Globus pallidus (tissue), 1 donor: ENCODE measurements around the gene TMEM117.
"Not testable (repeated sequence)": the region's sequence is repeated elsewhere in the genome, so short reads cannot be mapped to it uniquely, and the experiment has no call there.

Experiments
- DNase-seq: peaks from one replicate; pipeline ENCODE4 v3.0.0-alpha.2; 2015; ENCODE audit warnings: low spot score

The TMEM117 gene

DNA sequence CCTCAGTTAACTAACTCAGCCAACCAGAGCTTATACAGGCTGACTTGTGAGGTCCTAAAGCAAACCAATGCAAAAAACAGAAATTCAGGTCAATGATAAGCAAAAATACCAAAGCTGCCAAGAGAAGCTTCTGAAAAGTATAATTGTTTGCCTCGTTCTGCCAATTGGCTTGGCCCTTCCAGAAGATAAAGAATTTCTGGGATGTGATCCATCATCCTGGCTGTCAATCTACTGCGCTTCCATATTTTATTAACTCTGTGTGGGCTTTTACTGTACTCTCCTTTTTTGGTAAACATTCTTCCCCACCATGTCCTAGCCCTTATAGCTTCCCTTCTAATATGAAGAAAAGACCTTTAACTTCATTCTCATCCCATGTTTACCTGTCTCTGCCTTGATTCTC is 387.9 kb downstream of the TMEM117 start:
- no peak for DNase-seq

DNA sequence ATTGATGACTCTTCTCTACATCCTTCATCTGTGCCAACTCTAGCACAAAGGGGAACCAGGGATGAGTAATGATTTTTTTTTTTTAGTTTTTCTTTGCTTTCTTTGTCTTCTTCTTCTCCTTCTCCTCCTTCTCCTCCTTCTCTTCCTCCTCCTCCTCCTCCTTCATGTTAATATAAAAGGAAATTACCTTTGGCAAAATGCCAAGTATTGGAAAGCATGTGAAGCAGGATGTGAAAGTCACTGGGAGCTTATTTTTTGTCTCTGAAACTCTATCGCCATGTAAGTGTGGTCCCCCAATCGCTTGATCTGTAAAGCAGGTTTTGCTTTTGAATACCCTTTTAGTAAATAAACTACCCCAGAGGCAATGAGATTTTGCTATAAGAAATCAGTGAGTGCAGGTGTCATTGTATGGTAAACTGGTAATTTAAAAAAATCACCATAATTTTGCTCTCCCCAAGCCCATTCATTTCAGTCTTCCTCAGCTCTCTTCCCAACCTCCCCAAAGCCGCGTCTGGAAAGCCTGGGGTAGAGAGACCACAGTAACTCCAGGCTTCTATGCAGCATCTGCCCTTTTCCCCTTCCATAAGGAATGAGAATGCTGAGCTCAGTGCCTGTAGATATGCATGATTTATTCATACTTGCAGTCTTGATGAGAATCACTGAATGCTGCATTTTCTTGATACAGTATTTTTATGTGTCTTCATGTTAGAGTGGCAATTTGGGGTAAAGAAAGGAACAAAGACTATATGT is 388.7 kb downstream of the TMEM117 start:
- no peak for DNase-seq

DNA sequence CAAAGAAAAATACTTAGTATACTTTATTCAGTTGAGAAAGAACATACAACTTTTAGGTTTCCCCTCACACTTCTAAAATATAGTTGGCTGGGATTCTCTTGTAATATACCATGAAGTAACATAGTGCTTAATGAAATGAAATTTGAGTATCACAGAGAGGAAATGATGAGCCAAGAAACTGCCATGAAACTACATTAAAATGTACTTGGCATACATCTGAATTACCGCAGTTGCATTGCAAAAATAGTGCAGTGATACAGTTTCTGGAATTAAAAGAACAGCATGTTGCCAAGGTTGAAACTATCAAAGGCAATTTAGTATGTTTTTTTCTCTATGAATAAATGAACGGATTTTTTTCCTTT is 389.2 kb downstream of the TMEM117 start:
- no peak for DNase-seq

DNA sequence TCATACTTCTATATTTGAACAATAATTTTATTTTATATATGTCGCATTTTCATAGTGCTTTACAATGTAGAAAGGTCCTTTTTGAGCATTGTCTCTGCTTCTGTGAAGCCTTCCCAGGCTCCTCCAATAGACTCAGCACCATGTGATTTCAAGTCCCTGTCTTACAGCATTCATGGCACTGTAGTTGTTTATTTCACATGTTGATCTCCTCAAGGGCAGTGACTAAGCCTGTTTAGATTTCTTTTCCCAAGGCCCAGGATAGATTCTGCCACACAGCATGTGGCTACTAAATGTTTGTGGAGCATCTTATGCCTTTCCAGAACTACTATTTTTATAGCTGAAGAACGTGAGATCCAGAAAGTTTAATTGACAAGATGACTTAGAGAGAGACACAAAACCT is 391.7 kb downstream of the TMEM117 start:
- DNase-seq = no peak

DNA sequence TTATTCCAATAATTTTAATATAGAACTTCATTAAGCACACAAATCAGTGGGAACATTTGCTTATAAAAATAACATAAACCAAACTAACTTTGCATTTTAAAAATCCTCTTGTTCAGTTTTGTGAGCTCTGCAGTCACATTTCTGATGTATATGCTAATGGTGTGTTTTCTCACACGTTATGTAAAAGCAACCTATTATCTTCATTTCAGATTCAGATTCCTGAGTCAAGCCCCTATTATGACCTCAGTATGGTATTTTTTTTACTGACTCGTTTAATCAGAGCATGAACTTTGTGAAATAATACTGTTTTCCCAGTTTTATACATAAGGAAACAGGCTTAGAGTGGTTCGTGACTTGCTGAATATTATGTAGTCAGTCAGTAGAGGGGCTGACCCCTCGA is 394.0 kb downstream of the TMEM117 start:
- DNase-seq = no peak

DNA sequence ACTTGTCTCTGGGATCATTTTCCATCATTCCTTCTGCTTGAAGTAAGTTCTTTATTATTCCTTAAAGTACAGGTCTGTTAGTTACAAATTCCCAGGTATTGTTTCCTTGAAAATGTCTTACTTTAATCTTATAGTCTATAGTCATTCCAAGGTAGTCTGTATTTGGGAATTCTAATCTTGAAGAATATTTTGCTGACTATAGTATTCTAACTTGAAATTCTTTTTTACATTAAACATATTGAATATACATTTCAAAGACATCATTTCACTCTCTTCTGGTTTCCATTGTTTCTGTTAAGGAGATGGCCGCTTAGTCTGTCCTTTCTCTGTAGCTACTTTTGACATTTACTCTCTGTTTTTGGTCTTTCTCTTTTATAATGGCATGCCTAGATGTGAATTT is 399.8 kb downstream of the TMEM117 start:
- no peak for DNase-seq

DNA sequence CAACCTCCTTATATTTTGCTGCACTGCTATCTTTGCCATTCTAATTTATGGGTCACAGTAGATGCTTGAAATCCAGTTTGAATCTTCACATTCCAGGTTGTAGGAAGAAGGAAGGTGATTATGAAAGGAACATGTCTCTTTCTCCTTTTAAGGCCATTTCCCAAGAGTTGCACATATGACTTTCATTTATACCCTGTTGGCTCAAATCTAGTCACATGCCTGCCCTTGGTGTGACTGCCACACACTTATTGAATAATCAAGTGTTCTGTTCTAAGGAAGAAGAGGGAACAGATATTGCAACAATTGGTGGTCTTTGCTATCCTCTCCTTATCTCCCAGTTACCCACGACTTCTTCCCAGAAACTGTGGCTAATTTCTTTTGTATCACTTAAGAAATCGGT is 404.3 kb downstream of the TMEM117 start:
- no peak for DNase-seq

DNA sequence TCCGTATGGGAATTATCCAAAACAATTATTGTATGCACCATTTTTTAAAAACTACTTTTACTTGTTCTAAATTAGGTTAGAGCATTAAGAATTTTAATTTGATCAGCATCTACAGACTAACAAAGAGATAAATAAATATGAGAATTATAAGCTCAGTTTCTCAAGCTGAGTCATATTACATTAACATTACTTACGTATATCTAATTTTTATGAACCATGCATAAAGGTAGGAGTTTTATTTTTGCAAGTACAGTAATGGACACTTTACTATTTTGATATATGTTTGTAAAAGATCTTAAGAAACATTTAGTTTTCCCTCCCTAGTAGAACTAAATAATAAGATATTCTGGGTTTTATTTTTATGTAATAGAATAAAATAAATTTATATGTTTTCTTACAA is 410.1 kb downstream of the TMEM117 start:
- DNase-seq = no peak

DNA sequence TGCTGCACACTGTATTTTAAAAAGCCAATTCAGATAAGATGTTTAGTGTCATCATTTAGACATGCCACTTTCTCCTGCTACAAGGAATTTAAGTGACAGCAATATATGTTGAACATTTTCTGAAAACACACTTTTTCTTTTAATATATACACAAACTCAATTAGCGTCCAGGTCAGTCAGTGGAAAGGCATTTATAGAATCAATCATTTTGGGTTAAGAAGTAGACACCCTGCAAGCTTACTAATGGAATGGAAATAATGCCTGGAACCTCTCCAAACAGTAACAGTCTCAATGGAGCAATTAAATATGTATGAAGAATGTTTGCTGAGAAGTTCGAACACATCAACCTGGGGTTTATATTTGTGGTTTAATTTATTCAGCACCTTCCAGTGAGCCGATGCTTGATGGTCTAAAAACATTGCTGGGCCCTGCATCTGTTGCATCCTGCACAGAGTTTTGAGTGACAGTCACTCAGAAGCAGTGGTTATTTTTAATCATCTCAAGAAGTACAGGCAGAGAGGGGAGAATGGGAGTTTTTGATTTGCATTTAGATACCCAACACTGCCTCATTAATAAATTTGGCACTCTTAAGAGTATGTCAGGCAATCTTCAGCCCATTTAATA is 410.7 kb downstream of the TMEM117 start:
- no peak for DNase-seq

DNA sequence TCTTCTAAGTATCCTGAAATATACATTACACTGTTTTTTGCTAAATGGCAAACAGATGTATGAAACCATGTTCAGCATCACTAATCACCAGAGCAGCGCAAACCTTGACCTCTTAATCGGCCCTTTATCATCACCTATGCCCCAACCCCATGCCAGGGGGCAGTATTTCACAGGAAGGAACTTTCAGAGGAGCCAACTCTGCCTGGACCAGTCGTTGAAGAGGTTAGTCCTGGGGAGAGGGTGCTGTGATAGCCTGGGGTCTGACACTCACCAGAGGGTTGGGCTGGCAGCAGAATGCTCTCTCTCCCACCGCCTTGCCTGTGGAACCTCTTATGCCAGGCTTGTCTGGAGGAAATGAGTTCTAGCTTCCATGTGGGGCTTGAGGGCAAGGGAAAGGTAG is 411.7 kb downstream of the TMEM117 start:
- no peak for DNase-seq

DNA sequence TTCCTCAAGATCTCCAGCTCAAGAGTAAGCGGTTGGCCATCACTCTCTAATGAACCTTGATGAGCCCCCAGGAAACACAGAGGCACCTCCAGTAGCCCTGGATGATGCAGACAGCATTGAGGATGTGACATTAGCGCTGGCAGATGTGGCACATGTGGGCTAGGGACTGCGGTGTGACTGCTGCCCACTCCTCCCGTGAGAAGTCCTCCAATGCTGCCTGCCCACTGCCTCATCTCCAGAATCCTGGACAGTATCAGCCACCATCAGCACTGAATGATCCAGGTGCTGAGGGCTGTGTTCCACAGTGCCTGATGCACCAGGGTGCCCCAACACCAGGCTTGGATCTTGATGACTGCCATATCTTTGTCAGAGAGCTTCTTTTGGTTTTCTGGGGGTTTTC is 412.6 kb downstream of the TMEM117 start:
- no peak for DNase-seq

DNA sequence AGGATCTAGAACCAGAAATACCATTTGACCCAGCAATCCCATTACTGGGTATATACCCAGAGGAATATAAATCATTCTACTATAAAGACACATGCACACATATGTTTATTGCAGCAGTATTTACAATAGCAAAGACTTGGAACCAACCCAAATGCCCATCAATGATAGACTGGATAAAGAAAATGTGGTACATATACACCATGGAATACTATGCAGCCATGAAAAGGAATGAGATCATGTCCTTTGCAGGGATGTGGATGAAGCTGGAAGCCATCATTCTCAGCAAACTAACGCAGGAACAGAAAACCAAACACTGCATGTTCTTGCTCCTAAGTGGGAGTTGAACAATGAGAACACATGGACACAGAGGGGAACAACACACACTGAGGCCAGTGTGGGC is 414.6 kb downstream of the TMEM117 start:
- not testable (repeated sequence) for DNase-seq

DNA sequence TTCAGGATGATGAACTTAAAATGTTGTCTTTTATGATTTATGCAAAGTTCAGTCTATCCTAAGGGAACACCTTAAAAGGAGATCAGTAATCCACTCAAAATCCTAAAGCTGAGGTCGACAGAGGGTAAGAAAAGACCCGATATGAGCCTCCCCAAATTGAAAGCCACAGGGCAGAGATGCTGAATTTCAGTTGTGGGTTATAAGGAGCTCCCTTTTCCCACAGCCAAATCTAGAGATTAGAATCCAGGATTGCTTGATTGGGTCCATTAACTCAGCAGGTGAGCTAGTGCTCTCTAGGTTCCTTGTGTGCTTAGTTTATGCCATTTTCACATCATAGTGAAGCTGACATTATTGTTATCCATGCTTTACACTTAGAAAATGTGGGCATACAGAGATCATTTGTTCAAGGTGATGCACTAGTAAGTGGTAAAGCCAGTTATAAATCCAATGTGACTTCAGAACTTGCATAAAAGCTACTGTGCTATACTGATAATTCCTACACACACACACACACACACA is 417.5 kb downstream of the TMEM117 start:
- no peak for DNase-seq

DNA sequence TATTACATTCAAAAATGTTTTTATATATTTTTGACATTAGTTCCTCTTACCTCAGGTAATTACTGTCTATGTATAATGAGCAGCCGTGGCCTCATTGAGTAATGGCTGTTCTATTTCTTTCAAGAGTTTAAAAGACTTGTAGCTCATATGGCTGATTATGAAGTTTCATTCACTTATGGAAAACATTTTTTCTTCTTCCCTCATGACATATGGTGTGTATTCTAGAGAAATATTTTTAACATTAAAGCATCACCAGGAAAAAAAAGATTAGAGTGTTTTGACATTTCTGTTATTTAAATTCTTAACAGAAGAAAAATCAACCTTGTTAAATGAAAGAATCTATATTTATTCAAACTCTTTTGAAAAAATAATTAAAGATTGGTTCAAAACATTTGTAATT is 422.4 kb downstream of the TMEM117 start:
- no peak for DNase-seq

DNA sequence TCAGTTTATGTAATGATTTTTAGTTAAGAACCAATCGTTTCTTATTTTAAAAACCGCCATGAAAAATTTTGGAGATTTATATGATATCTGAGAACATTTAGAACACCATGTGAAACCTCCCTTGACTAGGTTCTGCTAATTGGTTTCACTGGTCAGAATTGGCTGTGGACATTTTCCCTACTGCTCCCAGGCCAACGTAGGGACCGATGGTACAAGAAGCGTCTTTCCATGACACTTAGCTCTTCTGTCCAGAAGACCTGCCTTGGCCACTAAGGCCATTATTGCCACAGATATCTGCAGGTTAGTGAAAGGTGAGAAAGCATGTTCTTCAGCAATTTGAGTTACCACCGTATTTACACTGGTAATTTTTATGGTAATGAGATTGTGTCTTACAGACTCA is 424.0 kb downstream of the TMEM117 start:
- DNase-seq = no peak

DNA sequence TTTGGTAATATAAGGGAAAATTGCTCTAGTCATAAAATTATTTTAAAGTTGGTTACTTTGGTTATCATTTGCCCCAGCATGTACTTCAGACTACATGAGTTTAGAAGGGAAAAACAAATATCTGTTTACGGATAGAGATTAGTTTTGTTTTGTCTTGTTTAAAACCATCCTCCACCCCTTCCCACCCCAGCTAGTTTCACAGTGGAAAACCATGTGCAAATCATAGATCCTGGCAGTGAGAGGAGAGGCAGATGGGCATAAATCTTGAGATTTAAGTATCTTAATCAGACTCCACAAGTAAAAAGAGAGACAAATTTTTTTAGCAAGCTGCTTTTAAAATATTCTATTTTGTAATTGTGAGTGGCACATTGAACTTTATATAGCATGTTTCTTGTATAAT is 424.7 kb downstream of the TMEM117 start:
- DNase-seq = no peak

DNA sequence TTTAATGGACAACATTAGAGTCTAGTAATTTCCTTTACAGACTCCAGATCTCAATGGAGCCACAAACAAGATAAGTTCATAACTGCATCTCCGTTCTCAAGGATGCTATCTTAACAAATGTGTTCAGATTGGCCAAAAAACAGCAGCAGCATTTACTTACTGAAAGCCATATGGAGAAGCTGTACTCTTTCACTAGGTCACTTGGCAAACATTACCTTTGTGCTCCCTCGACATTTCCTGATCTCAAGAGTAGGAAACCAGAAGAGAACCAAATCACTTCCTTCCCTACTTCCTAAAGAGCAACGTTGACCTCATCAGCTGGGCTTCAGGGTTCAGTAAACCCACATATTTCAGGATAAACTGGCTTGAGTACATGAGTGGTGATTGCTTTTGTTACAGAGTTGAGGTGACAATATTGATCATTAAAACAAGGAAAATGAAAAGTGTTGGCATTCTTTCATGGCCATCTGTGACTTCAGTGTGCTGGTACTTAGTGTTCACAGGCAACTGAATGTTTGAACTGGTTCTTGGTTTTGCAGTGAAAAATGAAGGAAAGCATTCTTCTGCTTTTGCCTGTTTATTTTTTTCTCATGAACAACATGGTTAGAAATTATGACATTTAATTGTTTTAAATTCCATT is 449.6 kb downstream of the TMEM117 start:
- no peak for DNase-seq

DNA sequence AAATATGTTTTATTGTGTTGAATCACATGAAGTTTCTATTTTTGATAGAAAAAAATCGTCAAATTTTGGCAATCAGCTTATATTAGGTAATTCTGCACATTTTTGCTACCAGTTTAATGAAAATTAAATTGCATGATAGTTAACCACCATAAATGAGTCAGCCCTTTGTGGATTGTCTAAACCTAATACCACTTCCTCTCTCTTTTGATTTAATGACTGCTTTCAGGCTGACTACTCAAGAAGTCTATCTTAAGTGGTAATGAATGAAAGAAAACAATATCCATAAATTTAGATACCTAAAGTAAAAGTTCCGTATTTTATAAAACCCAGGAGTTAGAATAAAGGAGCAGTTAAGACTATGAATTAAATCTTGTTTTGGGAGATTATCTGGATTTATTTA is 450.5 kb downstream of the TMEM117 start:
- DNase-seq = no peak

DNA sequence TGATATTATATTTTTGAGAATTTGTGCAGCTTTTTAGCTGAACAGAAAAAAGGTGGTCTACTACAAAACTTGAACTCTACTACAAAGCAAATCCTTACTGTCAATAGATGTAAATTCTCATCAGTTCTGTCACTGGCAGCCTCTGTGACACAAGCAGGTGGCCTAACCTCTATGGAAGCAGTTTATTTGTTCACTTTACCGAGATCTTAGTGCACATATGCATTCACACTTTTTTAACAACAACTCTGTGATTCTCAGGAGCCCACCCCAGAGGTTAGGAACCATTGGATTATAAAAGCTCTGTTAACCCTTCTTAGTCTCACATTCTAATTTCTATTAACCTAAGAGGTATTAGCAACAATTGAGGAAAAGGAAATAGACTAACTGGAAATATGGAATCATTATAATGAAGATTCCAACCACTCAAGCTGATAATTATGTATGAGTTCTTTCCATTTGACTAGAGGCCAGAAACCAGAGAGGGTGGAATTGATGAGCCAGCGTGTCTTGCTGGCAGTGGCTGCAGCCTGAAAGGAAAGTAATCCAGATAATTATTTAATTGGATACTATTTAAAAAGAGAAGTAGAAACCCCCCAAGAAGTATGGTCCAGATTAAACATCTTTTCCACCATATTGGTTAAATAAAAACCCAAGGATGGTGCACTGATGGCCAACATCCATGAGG is 451.1 kb downstream of the TMEM117 start:
- DNase-seq = no peak

DNA sequence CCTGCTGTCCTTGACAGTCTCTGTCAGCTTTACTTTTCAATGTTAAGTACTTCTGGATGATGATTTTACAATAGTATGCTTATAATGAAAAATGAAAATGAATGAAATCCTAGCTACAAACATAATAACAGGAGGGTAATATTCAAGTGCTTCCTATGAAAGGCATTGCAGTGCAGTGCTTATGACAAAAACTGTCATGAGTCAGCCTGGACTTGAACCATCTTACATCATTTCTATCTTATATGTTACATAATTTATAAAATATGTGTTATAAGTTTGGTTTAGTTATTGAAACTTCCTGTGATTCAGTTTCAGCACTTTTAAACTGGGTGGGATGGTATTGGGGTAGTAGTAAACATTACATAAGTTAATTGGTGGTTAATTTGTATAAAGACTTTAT is 451.7 kb downstream of the TMEM117 start:
- no peak for DNase-seq

DNA sequence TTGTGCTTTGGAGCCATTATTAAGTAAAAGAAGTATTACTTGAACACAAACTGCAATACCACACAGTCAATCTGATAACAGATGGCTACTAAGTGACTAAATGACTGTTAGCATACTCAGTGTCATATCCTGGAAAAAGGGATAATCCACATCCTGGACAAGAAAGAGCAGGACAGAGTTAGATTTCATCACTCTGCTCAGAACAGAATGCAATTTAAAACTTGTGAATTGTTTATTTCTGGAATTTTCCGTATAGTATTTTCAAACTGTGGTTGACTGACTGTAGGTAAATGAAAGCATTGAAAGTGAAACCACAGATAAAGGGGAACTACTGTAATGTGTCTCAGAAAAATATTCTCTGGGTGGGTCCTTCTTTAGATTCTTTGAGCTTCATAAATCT is 458.8 kb downstream of the TMEM117 start:
- DNase-seq = no peak

DNA sequence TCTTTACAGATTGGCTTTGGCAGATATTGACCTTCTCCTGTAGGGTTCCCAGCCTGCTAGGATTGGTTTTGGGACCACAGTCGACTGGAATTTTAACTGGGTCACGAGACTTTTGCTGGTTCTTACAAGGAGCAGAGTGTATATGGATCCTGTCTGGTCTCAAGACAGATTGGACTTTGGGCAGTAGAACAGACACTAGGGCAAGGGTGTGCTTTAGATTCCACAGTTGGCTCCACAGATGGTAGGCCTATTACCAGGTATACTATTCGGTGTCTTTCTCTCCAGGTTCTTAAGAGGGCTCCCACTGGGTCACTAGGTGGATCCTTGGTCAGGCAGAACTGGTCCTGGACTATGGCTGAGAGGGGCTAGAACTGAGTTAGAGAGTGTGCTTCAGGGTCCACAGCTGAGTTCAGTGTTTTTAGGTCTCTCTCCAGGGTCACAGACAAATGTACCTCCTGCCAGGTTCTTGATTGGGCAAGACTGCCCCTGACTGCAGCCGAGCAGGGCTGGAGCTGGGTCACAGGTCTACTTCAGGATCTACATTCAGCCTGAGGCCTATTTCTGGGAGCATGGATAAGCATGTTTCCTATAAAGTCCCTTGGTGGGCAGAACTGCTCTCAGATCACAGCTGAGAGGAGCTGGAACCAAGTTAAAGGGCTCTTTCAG is 460.2 kb downstream of the TMEM117 start:
- no peak for DNase-seq
